Vagina (tissue), 2 donors: ENCODE results near the gene MYEOV.

Experiments
- POLR2A ChIP-seq, 2 donors: fragments of 450-650 bp; IDR thresholded peaks; one replicate each; pipeline ENCODE4 v1.6.1; 2017; ENCODE audit warnings: antibody characterized with exemption in 2 of 2, mild to moderate bottlenecking in 2 of 2, moderate library complexity in 2 of 2
- POLR2AphosphoS5 ChIP-seq, 2 donors: sonication (generic); formaldehyde crosslinking; IDR thresholded peaks; one replicate each; pipeline ENCODE4 v1.9.0; 2017; ENCODE audit warnings: antibody characterized with exemption in 2 of 2, mild to moderate bottlenecking in 2 of 2, low read depth in 1 of 2; ENCODE audit not compliant: insufficient read depth in 1 of 2
- TF ChIP-seq, protein P1 (sequence below), 3 experiments: fragments of 450-650 bp in 2 of 3; fragments of 200-600 bp in 1 of 3; sonication (generic) in 1 of 3; IDR thresholded peaks; one replicate each; pipeline ENCODE4 v1.5.1; 2017 to 2019; ENCODE audit warnings: antibody characterized with exemption in 3 of 3, mild to moderate bottlenecking in 2 of 3, moderate library complexity in 2 of 3

DNA sequence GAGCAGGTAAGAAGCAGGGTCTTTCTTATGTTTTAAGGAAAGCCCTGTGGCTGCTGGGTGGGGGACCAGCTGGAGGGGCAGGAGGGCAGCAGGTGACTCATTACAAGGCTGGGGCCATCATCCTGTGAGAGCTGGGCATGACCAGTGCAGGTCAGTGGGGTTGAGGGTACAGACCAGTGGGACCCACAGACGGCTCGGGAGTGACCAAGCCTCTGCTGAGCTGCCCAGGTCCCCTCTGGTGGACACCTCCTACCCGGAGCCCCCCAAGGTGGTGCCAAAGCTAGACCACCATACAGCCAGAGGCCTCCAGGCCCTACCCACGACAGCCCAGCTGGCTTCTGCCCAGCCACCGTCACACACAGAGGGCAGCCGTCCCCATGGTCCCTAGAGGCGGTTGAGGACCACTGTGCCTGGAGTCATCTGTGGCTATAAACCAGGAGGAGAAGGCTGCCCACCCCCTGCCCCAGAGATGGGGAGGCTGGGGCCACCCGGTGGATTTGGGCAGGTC, 670 bp downstream of the MYEOV start:
- TF ChIP-seq POLR2AphosphoS5 (IDR thresholded peaks at IDR 0.05; ENCODE audit: insufficient read depth in 1 of 2, low read depth in 1 of 2) (no peak), POLR2A (IDR thresholded peaks at IDR 0.05) (no peak)
- TF ChIP-seq, protein P1, sequence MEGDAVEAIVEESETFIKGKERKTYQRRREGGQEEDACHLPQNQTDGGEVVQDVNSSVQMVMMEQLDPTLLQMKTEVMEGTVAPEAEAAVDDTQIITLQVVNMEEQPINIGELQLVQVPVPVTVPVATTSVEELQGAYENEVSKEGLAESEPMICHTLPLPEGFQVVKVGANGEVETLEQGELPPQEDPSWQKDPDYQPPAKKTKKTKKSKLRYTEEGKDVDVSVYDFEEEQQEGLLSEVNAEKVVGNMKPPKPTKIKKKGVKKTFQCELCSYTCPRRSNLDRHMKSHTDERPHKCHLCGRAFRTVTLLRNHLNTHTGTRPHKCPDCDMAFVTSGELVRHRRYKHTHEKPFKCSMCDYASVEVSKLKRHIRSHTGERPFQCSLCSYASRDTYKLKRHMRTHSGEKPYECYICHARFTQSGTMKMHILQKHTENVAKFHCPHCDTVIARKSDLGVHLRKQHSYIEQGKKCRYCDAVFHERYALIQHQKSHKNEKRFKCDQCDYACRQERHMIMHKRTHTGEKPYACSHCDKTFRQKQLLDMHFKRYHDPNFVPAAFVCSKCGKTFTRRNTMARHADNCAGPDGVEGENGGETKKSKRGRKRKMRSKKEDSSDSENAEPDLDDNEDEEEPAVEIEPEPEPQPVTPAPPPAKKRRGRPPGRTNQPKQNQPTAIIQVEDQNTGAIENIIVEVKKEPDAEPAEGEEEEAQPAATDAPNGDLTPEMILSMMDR (IDR thresholded peaks at IDR 0.05): no peak
